H54 (cell line): ENCODE results near the gene OLFM2.

ENCODE experiments used
- DNase-seq: peaks from one replicate; pipeline ENCODE4 v3.0.0; 2011; ENCODE audit warnings: low spot score, mixed read lengths; ENCODE audit not compliant: insufficient read length
- FAIRE-seq: peaks from 3 replicates; lab custom pipeline; 2011; peaks lifted over from hg19 to GRCh38; lab: Jason Lieb, UNC
- POLR2A ChIP-seq: IDR thresholded peaks from 2 replicates; pipeline ENCODE4 v1.6.1; 2011; ENCODE audit warnings: low read depth, mild to moderate bottlenecking, low read length

Gene OLFM2

GRCh38 chr19:9910625-9911024 lies 25.7 kb downstream of the OLFM2 start:
- DNase-seq (no peak), FAIRE-seq (no peak)
- TF ChIP-seq POLR2A, result no peak

GRCh38 chr19:9909251-9909650 lies 27.1 kb downstream of the OLFM2 start:
- DNase-seq (no peak), FAIRE-seq (no peak)
- TF ChIP-seq POLR2A, result no peak

- no peak for TF ChIP-seq POLR2A
- no peak for FAIRE-seq
- DNase-seq, result no peak
These were observed 29.7 kb downstream of the OLFM2 start for GRCh38 chr19:9906475-9907087.

- no peak for FAIRE-seq
- no peak for DNase-seq
These were observed 33.0 kb downstream of the OLFM2 start for GRCh38 chr19:9903336-9903735.

GRCh38 chr19:9901642-9902041 lies 34.7 kb downstream of the OLFM2 start:
- DNase-seq (no peak), FAIRE-seq (no peak)
- TF ChIP-seq POLR2A, result no peak

More at GRCh38 chr19:9903336-9903735, 33.0 kb downstream of the OLFM2 start:
- TF ChIP-seq POLR2A, result no peak

DNA sequence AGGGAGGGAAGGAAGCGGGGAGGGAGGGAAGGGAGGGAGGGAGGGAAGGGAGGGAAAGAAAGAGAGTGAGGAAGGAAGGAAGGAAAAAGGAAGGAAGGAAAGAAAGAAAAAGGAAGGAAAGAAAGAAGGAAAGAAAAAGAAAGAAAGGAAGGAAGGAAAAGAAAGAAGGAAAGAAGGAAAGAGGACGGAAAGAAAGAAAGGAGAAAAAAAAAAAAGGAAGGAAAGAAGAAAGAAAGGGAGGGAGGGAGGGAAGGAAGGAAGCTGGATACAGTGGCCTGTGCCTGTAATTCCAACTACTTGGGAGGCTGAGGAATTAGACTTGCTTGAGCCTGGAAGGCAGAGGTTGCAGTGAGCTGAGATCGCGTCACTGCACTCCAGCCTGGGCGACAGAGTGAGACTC lies 35.3 kb downstream of the OLFM2 start:
- DNase-seq (no peak), FAIRE-seq (no peak)
- no peak for TF ChIP-seq POLR2A

DNA sequence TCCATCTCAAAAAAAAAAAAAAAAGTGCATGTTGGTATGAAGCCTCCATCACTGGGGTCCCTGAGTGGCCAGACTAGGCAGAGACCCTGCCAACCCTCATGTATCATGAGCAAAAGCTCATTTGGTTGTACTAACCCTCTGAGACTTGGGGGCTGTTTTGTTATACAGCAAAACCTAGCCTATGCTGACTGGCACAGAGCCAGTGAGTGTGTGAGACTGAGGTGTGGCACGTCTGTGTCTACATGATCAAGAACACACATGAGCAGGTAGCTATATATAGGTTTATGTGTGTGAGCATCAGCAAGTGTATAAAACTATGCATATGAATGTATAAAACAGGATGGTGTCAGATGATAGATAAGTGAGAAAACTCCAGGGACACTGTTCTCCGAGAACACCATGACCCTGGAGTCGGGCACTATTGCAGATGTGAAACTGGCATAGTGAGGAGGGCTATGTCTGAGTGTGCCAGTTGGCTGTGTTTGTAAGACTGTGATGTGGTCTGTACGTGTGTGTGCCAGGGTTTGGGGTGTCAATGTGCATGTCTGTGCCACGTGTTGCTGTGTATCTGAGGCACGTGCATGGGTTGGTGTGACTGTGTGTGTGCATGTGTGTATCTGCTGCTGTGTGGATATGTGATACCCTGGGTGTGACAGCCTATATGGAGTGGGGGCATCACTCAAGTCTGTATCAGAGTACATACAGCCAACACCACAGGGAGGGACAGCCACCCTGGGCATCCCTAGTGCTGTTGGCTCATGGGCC lies 44.5 kb downstream of the OLFM2 start:
- no peak for TF ChIP-seq POLR2A
- FAIRE-seq (no peak), DNase-seq (no peak)

- no peak for TF ChIP-seq POLR2A
- no peak for FAIRE-seq
- DNase-seq, result no peak
These were observed 51.2 kb downstream of the OLFM2 start for GRCh38 chr19:9885077-9885552.

- FAIRE-seq (no peak), DNase-seq (no peak)
- no peak for TF ChIP-seq POLR2A
These were observed 52.6 kb downstream of the OLFM2 start for GRCh38 chr19:9883764-9884163.

DNA sequence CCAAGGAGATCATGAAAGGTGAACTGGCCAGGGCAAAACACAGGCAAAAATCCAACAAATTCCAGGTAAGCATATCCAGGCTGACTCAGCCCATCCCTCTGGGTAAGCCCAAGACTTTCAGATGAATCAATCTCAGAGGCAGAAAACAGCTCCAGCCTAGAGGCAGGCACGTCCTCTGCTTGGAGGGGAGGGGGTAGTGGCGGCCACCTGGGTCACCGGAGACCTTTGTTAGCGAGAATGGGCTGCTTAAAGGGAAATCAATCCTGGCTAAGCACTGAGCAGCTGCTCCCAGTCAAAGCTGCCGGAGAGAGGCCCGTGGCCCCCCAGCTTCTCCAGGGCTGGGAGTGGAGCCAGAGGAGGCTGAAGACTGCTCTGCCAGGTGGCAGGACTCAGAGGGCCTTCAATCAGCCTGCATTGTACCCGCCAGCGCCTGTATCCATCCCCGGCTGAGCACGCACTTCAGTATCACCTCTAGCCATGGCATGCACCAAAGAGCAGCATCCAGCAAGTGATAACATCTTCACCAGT lies 53.0 kb downstream of the OLFM2 start:
- DNase-seq, result no peak
- TF ChIP-seq POLR2A, result no peak
- no peak for FAIRE-seq

DNA sequence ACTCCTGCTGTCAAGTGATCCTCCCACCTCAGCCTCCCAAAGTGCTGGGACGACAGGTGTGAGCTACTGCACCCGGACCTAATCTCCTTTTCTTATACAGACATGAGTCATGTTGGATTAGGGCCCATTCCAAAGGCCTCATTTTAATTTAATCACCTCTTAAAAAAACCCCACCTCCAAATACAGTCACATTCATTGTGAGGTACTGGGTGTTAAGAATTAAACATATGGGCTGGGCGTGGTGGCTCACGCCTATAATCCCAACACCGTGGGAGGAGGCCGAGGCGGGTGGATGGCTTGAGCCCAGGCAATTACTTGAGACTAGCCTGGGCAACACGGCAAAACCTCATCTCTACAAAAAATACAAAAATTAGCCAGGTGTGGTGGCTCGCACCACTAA lies 54.6 kb downstream of the OLFM2 start:
- no peak for FAIRE-seq
- TF ChIP-seq POLR2A, result no peak
- DNase-seq, result no peak

- DNase-seq, result no peak
- FAIRE-seq, result no peak
- TF ChIP-seq POLR2A, result no peak
These were observed 57.7 kb downstream of the OLFM2 start for GRCh38 chr19:9878511-9879196.

- no peak for FAIRE-seq
- no peak for TF ChIP-seq POLR2A
- DNase-seq, result no peak
These were observed 58.4 kb downstream of the OLFM2 start for GRCh38 chr19:9877780-9878510.
